HG03342 (cell line): ENCODE measurements around the gene DHRS12.

Experiments used
- ATAC-seq: cut with Tn5 transposase; IDR thresholded peaks from one replicate; pipeline ENCODE4 v1.9.1; 2021; ENCODE audit warnings: mild to moderate bottlenecking, moderate library complexity; ENCODE audit not compliant: unreplicated experiment

The DHRS12 gene

GRCh38 chr13:51811920-51812451, 8.0 kb upstream of the DHRS12 start:
- ATAC-seq: no peak

DNA sequence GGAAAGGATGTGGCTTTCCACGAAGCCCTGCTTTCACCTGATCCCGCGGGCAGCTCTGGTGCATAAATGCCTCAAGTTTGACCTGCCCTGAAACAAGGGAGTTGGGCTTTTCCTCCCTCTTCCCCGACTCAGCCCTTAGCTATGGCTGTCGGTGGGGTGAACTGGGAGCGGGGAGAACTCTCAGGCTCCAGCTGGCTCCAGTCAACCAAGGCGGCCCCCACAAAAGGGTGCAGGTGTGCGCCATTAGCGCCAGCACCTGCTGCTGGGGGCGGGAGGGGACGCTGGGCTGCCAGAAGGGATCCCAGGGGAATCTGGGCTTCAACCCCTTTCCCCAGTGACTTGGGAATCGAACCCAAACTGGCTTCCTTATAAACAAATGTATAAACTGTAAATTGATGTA, 7.1 kb upstream of the DHRS12 start:
- ATAC-seq: no peak

DNA sequence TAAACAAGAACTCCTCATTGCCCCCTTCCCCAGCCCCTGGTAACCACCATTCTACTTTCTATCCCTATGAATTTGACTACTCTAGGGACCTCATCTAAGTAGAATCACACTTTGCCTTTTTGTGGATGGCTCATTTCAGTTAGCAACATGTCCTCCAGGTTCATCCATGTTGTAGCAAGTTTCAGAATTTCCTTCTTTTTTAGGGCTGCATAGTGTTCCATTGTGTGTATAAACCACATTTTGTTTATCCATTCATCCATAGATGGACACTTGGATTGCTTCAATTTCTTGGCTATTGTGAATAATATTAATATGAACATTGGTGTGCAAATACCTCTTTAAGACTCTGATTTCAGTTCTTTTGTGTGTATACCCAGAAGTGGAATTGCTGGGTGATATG, 4.8 kb upstream of the DHRS12 start:
- ATAC-seq: no peak

- no peak for ATAC-seq
Observed at GRCh38 chr13:51807041-51807440, 3.1 kb upstream of the DHRS12 start.

- ATAC-seq: no peak
Observed at GRCh38 chr13:51806566-51806965, 2.6 kb upstream of the DHRS12 start.

- ATAC-seq: no peak
Observed at GRCh38 chr13:51805925-51806324, 2.0 kb upstream of the DHRS12 start.

DNA sequence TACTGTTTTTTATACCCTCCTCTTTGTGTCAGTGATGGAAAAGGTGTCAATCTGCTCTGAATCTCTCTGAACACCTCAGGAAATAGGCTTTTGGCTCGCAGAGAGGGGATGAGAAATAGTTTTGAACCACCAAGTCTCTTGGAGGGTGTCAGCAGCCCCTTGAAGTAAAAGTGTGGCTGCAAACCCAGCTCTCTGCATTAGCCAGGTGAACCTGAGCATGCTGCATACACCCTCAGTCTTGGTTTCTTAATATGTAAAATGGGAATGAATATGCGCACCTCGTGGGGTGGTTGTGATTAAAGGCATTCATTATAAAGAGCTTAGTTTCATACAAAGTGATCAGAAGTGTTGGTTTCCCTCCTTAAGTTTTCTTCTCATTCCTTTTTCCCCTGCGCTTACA, 1.4 kb upstream of the DHRS12 start:
- ATAC-seq: no peak

DNA sequence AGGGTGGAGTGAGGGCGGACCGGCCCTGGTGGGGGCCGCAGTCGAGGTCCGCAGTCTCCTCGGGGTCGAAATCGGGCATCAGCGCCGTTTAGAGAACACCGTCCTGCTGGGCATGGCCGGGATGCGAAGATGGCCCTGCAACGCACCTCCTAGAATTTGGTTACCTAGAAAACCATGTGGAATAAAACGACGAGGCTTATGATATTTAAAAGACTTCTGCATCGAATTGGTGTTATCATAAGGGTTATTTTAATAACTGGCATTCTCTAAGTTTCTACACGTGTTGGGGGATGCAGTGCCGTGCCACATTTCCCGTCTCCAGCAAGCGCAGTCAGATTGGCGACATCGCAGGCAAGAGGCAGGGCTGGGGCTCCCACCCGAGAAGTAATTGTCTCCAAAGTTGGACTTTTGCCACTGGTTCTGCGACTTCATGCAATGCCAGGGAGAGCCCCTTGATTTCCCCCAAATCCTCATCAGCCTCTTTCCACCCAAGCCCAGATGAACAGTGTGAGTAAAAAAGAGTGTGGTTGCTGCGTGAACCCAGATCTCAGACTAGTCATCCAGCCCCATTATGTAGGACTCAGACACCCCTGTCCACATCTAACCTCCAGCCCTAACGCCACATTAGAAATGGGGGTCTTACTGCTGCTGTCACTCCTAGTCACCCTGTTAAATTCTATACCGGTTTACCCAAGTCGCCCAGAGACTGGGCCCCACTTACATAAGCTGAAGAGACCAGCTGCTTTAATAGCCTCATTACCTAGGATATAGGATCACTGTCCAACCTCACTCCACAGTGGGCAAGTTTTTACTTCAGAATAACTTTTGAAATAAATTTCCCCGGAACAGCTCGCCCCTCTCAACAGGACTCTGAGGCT, 571 bp upstream of the DHRS12 start:
- no peak for ATAC-seq

GRCh38 chr13:51802631-51803418, 1.1 kb downstream of the DHRS12 start:
- no peak for ATAC-seq

GRCh38 chr13:51801631-51802099, 2.3 kb downstream of the DHRS12 start:
- no peak for ATAC-seq

DNA sequence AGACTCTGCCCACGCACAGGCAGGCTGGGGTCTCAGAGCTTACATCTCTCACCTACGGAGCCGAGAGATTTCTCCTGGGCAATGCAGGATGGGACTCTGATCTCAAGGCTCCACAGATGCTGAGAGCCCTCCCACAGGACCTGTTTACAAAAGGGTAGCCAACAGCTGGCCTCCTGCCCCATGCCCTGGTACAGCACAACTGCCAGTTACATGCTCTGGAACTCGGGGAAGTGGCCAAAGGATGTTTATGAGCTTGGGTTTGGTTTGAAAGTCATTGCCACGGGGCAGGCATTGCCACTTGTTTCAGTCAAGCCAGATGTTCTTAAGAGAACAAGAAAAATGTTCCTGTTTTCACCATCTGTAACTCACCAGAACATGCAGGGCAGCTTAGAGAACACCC, 3.5 kb downstream of the DHRS12 start:
- ATAC-seq: no peak

DNA sequence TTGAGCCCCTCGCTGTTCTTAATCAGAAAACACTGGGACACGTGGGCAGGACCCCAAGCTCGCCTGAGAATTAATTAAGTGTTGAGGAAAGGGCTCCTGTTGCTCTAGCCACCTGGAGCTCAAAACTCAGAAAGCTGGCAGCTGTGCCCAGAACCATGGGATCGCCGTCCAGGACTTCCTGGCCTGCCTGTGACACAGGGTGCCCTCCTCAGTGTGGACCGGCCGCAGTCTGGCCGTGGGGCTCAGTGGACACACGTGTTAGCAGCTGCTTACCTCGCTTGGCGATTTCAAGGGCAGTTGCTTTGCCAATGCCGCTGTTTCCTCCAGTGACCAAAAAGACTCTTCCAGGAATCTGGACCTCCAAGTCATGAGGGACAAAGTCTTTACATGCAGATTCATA, 4.7 kb downstream of the DHRS12 start:
- ATAC-seq: no peak

DNA sequence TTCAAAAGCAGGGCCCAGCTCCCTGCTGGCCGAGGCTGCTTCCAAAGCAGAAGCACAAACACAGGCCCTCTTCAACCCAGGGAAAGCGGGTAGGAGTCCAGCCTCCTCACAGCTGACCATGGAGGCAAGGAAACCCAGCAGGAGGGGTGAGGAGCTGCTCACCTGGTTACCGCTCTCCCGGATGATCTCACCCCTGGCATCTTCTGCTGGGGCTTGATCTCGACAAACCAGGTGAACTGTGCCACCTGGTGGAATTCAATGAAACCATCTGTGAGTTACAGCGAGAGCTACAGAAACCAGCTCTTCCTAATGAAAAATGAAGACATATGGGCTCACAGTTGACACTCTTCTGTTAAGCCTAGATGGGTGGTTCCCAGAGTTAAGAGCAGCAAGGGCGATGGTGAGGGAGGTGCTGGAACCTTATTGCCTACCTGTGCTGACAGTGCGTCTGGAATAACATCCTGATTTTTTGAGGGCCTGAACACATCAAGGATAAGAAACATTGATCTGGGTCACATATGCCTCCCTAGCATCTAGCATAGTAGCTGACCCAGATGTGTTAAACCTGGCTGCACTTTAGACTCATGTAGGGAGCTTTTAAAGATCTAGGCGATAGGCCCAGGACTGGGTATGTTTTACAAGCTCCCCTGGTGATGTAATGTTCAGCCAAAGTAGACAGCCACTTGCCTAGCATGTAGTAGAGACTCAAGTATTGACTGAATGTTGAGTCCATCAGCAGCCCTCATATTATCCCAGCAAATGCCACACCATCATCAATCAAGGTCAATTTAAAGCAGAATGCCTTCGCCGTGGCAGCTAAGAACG, 6.1 kb downstream of the DHRS12 start:
- peak; percentile 39 for ATAC-seq

DNA sequence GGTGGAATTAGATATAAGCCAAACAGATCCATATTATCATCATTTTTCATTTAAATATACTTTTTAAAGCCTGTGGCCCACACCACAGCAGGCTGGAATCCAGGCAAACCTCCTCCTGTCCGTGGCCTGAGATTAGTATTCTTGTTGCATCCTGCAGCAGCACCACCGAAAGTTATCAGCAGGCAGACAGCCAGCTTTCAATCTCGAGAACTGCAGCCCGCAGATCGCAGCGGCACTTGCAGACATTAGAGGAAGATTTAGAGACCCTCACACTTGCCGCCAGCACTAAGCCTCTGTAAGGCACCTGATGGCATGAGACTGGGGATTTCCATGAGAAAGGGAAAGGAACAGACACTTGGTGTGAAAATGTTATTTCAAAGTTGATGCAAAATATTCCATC, 7.4 kb downstream of the DHRS12 start:
- ATAC-seq: no peak

DNA sequence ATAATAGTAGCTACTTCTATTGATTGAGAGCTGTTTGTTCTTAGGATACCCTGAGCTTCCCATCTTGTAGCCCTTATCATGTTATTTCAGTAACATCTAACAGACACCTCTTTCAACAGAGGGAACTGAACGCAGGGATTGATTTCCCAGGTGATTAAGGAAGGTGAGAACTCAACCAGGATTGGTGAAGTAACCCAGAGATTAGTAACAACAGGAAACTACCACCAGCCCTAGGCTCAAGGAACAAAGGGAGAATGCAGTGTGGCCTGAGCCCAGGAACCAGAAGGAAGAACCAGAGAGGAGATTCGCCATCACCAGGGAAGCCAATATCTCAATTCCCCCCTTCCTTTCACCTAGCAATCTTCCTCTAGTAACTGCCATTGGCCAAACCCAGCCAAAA, 8.5 kb downstream of the DHRS12 start:
- no peak for ATAC-seq

GRCh38 chr13:51794964-51795363, 9.0 kb downstream of the DHRS12 start:
- ATAC-seq: no peak

DNA sequence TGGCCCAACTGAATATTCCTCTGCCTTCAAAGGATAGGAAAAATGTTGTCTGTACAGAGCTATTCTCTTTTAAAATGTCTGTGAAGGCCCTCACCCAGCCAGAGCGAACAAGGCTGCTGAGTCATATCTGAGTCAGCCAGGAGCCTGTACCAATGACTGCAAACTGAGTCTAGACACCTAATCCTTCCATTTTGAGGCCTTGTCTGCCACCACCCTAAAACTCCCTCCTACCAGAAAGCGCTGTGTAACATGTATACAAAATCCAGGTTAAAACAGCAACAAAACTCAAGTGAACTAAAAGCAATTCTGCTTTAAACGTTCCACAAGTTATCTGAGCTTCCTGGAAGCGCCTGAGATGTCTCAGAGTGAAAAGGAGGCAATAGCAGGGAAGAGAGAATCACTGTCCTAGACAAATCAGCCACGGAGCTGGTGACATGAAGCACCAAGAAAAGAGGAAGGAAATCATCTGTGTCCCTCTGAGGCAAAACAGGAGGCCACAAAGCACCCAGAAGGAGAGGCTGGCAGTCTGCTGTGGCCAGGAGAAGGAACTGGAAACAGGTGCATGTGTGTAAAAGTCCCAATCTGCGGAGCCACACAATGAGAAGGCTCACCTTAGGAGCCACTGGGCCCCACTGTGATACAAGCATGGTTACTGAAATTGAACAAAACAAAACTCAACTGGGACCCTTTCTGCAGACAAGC, 10.2 kb downstream of the DHRS12 start:
- ATAC-seq: peak; percentile 69

DNA sequence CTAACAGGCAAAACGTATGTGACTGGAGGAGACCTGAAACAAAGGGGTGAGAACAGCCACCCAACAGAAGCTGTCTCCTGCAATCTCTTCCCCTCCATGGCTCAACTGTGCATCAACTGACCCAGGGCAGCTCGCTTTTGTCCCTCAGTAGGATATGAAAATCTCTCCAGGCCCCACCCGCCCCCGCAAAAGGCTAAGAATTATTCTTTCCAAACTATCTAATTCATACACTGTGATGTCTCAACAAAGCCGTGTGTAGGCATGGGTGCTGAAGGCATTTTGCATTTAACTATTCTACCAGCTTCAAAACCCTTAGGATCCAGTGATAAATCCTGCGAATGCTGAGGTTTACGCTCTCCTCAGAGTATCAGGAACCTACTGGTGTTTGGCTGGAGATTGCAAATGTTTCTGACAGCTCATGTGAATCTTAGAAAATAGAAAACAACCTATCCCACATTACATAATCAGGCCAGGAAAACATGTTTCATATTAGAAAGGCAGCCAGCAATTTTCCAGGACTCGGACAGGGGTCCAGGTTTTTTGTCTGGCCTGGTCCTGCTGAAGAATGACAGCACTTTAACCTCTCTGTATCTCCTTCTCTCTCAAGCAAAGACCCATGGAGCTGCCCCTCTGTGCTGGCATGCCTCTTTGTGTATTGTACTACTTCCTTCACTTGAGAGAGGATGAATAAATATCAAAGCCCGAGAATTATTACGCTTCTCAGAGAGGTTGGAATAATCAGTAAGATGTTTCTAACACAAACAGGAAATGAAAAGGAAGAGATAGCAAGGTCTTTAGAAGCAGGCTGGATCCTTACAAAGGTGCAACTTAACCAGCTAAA, 17.3 kb downstream of the DHRS12 start:
- ATAC-seq: no peak

- ATAC-seq: no peak
Observed at GRCh38 chr13:51785712-51786424, 18.1 kb downstream of the DHRS12 start.
